ENCODE data around the gene PPM1J. TPM values are rescaled to one million over a fixed set of nuclear protein-coding genes. Genes with fewer than 3 reads are reported as not detected.
A peak's percentile ranks its signal among the peaks of the same experiment; 100 is the strongest.

The PPM1J gene
- total RNA-seq, 4 donors from 2014 or later: 0.66 to 3.3 (median 1.8) TPM

- DNase-seq (ENCODE audit: low spot score in 2 of 2): no peak
- H3K36me3 ChIP-seq: peaks cover 3 to 40% (median 5%) of the 10 kb centered on the region in 3 donors
- 44 to 48% methylated on average over 15 to 17 of the region's 17 CpGs for WGBS, 2 donors
- TF ChIP-seq EP300 (IDR thresholded peaks at IDR 0.05) (no peak), POLR2A (IDR thresholded peaks at IDR 0.05) (no peak), CTCF (IDR thresholded peaks at IDR 0.05) (no peak)
- peak overlapping the region; percentile 81 to 100 (median 98) for H3K27ac ChIP-seq
- no peak overlapping the region for H3K4me3 ChIP-seq
- peaks cover 0 to 83% (median 68%) of the 10 kb centered on the region in 4 donors for H3K4me1 ChIP-seq
- H3K27me3 ChIP-seq: no peaks in the 10 kb centered on the region
- H3K9me3 ChIP-seq: no peaks in the 10 kb centered on the region
These were observed 13.7 kb downstream of the PPM1J start for GRCh38 chr1:112701227-112702066.

- whole genome bisulfite sequencing, 2 donors: 6 to 18% methylated on average over 7 of the region's 7 CpGs
- TF ChIP-seq POLR2A (IDR thresholded peaks at IDR 0.05): peak in 1 of 2 donors; percentile 56
- peak in 2 of 5 experiments; percentile 36 to 48 for TF ChIP-seq CTCF (IDR thresholded peaks at IDR 0.05)
- TF ChIP-seq EP300 (IDR thresholded peaks at IDR 0.05): peak; percentile 71 to 91
- Histone ChIP-seq H3K4me3 (no peak overlapping the region), H3K9me3 (no peaks in the 10 kb centered on the region), H3K27ac (peak overlapping the region; percentile 81 to 100 (median 98)), H3K36me3 (peaks cover 3 to 49% (median 5%) of the 10 kb centered on the region in 3 donors), H3K4me1 (peaks cover 0 to 77% (median 65%) of the 10 kb centered on the region in 4 donors), H3K27me3 (no peaks in the 10 kb centered on the region)
- peak; percentile 98 to 99 for DNase-seq (ENCODE audit: low spot score in 2 of 2)
These were observed 14.6 kb downstream of the PPM1J start for GRCh38 chr1:112700290-112701226.

GRCh38 chr1:112699425-112700144 is 15.5 kb downstream of the PPM1J start:
- WGBS, 2 donors: 49 to 68% methylated on average over 9 to 13 of the region's 13 CpGs
- Histone ChIP-seq H3K4me3 (no peak overlapping the region), H3K4me1 (peaks cover 0 to 68% (median 61%) of the 10 kb centered on the region in 4 donors), H3K27ac (peak overlapping the region; percentile 81 to 100 (median 98)), H3K36me3 (peaks cover 3 to 58% (median 5%) of the 10 kb centered on the region in 3 donors), H3K9me3 (no peaks in the 10 kb centered on the region), H3K27me3 (no peaks in the 10 kb centered on the region)
- no peak for TF ChIP-seq CTCF (IDR thresholded peaks at IDR 0.05)
- TF ChIP-seq EP300 (IDR thresholded peaks at IDR 0.05): no peak
- no peak for TF ChIP-seq POLR2A (IDR thresholded peaks at IDR 0.05)
- no peak for DNase-seq (ENCODE audit: low spot score in 2 of 2)

- no peak for TF ChIP-seq CTCF (IDR thresholded peaks at IDR 0.05)
- no peak for TF ChIP-seq POLR2A (IDR thresholded peaks at IDR 0.05)
- H3K9me3 ChIP-seq: no peaks in the 10 kb centered on the region
- no peak for DNase-seq (ENCODE audit: low spot score in 2 of 2)
- 60 to 67% methylated on average over 9 to 17 of the region's 17 CpGs for WGBS, 2 donors
- H3K4me1 ChIP-seq: peaks cover 0 to 60% (median 53%) of the 10 kb centered on the region in 4 donors
- H3K36me3 ChIP-seq: peaks cover 3 to 68% (median 5%) of the 10 kb centered on the region in 3 donors
- H3K27me3 ChIP-seq: no peaks in the 10 kb centered on the region
- H3K4me3 ChIP-seq: no peak overlapping the region
- H3K27ac ChIP-seq: peak overlapping the region; percentile 81 to 100 (median 98)
These were observed 16.5 kb downstream of the PPM1J start for GRCh38 chr1:112698366-112699310.
